Immature natural killer cell (primary cell): ENCODE results near the gene NPEPPS. TPM values are rescaled to one million over a fixed set of nuclear protein-coding genes. Genes with fewer than 3 reads are reported as not detected.
A peak's percentile ranks its signal among the peaks of the same experiment; 100 is the strongest.
"Not testable (repeated sequence)": the region's sequence is repeated elsewhere in the genome, so short reads cannot be mapped to it uniquely, and the experiment has no call there.

Experiments
- DNase-seq, 3 donors: peaks; one replicate each; pipeline ENCODE4 v3.0.0; 2022; ENCODE audit warnings: mixed read lengths in 1 of 3
- H3K27ac Mint-ChIP-seq, 6 donors: one replicate each; pipeline ENCODE4 v1.8.0; 2020; ENCODE audit warnings: mixed read lengths in 6 of 6, mild to moderate bottlenecking in 5 of 6, inconsistent platforms in 4 of 6, moderate library complexity in 3 of 6
- H3K27me3 Mint-ChIP-seq, 3 donors: one replicate each; pipeline ENCODE4 v1.8.0; 2020 to 2021; ENCODE audit warnings: low read depth in 3 of 3, mild to moderate bottlenecking in 3 of 3, mixed read lengths in 3 of 3, moderate library complexity in 3 of 3, inconsistent platforms in 1 of 3
- H3K36me3 Mint-ChIP-seq, 3 donors: one replicate each; pipeline ENCODE4 v1.8.0; 2020; ENCODE audit warnings: mixed read lengths in 3 of 3, inconsistent platforms in 2 of 3, mild to moderate bottlenecking in 2 of 3
- H3K4me1 Mint-ChIP-seq, 2 donors: one replicate each; pipeline ENCODE4 v1.8.0; 2020; ENCODE audit warnings: inconsistent platforms in 2 of 2, mild to moderate bottlenecking in 2 of 2, mixed read lengths in 2 of 2, moderate library complexity in 1 of 2
- H3K4me3 Mint-ChIP-seq, 5 donors: one replicate each; pipeline ENCODE4 v1.8.0; 2020; ENCODE audit warnings: mild to moderate bottlenecking in 5 of 5, mixed read lengths in 5 of 5, inconsistent platforms in 3 of 5, moderate library complexity in 3 of 5
- H3K9me3 Mint-ChIP-seq, 6 donors: one replicate each; pipeline ENCODE4 v1.8.0; 2020; ENCODE audit warnings: mild to moderate bottlenecking in 6 of 6, mixed read lengths in 6 of 6, inconsistent platforms in 4 of 6, moderate library complexity in 3 of 6
- polyA plus RNA-seq, 3 donors: library from polyadenylated mRNA; unstranded; fragments of 300-500 nt; fragmentation: Illumina TruSeq; gene quantifications; one replicate each; pipeline ENCODE4 v1.2.3, GENCODE V29; 2021

Gene NPEPPS, protein sequence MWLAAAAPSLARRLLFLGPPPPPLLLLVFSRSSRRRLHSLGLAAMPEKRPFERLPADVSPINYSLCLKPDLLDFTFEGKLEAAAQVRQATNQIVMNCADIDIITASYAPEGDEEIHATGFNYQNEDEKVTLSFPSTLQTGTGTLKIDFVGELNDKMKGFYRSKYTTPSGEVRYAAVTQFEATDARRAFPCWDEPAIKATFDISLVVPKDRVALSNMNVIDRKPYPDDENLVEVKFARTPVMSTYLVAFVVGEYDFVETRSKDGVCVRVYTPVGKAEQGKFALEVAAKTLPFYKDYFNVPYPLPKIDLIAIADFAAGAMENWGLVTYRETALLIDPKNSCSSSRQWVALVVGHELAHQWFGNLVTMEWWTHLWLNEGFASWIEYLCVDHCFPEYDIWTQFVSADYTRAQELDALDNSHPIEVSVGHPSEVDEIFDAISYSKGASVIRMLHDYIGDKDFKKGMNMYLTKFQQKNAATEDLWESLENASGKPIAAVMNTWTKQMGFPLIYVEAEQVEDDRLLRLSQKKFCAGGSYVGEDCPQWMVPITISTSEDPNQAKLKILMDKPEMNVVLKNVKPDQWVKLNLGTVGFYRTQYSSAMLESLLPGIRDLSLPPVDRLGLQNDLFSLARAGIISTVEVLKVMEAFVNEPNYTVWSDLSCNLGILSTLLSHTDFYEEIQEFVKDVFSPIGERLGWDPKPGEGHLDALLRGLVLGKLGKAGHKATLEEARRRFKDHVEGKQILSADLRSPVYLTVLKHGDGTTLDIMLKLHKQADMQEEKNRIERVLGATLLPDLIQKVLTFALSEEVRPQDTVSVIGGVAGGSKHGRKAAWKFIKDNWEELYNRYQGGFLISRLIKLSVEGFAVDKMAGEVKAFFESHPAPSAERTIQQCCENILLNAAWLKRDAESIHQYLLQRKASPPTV
- polyA plus RNA-seq = 10 to 100 TPM; 23.9 to 51.0 (median 33.7) TPM

DNA sequence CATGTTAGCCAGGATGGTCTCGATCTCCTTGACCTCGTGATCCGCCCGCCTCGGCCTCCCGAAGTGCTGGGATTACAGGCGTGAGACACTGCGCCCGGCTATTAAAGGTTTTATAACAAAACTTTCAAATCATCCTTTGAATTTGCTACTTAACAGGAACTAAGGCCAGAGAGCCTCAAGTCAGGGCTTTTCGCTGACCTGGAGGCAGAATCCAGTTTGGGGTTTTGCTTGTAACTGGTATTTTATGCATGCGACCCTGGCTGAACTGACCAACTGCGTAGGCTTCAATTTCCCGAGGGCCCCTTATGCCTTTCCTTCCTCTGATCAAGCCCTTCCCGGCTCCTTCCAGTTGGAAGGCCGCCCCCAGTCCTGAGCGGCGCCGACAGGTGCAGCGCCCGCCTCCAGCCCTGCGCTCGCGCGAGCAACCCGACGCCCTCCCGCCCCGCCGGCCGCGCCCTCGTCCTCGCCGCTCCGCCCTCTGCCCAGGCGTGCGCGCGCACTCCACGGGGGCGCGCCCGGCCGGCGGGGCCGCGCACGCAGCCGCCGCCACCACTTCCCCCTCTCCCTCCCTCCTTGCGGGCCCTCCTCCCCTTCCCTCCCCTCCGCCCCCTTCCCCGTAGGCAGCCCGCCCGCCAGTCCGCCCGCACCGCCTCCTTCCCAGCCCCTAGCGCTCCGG is at the start of gene NPEPPS:
Gene NPEPPS (plus strand): TSS at position 552 of the 676 bp plus-strand sequence. CDS start 193 bp downstream, outside the sequence.
- not testable (repeated sequence) for H3K27me3 Mint-ChIP-seq, H3K9me3 Mint-ChIP-seq, H3K36me3 Mint-ChIP-seq
- Mint-ChIP-seq H3K4me1 (peaks cover 19% of the 10 kb centered on the region in 2 donors), H3K27ac (peak within 1 kb of the TSS; percentile 73 to 97 (median 88)), H3K4me3 (peak within 1 kb of the TSS; percentile 89 to 95 (median 93))
- peak; percentile 83 to 89 (median 87) for DNase-seq

- not testable (repeated sequence) for H3K36me3 Mint-ChIP-seq, DNase-seq, H3K9me3 Mint-ChIP-seq, H3K27me3 Mint-ChIP-seq
- Mint-ChIP-seq H3K27ac (peak overlapping the region; percentile 92 to 97 (median 96)), H3K4me1 (peaks cover 11 to 13% of the 10 kb centered on the region in 2 donors), H3K4me3 (peak overlapping the region; percentile 90 to 94 (median 93))
These were observed 39.1 kb upstream of the NPEPPS start for GRCh38 chr17:47491841-47492212.

DNA sequence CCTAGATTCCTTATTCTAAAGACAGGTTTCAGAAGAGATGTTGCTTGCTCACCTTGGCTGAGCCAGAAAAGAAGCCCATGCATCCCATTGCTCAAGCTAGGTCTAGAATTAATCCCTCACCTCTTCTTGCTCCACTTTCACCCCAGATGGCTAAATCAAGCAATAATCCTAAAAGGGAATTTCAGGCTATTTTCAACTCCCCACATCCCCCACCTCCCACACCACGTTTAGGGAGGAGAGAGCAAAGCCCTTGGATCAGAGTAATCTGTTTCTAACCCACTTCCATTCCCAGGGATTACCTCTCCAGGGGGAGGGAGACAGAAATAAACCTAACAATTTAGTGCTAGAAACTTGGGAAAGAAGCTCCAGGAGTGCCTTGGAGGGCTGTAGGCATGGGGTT is 31.8 kb upstream of the NPEPPS start:
- not testable (repeated sequence) for DNase-seq, H3K4me1 Mint-ChIP-seq, H3K27me3 Mint-ChIP-seq, H3K36me3 Mint-ChIP-seq, H3K9me3 Mint-ChIP-seq, H3K4me3 Mint-ChIP-seq, H3K27ac Mint-ChIP-seq

GRCh38 chr17:47499494-47499893 is 31.4 kb upstream of the NPEPPS start:
- H3K27me3 Mint-ChIP-seq, H3K4me3 Mint-ChIP-seq, H3K4me1 Mint-ChIP-seq, H3K36me3 Mint-ChIP-seq, H3K9me3 Mint-ChIP-seq, H3K27ac Mint-ChIP-seq, DNase-seq: not testable (repeated sequence)

DNA sequence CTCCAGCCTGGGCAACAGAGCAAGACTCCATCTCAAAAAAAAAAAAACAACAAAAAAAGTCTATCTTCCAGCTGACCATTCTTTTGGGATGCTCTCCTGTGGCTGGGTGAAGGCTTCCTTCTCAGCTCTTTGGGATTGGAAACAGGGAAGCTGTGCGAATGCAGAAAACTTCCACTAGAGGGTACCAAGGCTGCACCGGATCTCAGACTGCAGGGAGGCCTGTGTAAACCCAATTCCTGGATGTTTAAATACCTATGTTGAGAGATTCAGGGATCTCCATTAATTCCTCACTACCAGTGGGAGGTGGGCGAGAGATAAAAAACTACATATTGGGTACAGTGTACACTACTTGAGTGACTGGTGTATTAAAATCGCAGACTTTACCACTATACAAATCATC is 30.3 kb upstream of the NPEPPS start:
- not testable (repeated sequence) for H3K4me3 Mint-ChIP-seq, H3K4me1 Mint-ChIP-seq, H3K27me3 Mint-ChIP-seq, H3K36me3 Mint-ChIP-seq, H3K9me3 Mint-ChIP-seq, DNase-seq, H3K27ac Mint-ChIP-seq

DNA sequence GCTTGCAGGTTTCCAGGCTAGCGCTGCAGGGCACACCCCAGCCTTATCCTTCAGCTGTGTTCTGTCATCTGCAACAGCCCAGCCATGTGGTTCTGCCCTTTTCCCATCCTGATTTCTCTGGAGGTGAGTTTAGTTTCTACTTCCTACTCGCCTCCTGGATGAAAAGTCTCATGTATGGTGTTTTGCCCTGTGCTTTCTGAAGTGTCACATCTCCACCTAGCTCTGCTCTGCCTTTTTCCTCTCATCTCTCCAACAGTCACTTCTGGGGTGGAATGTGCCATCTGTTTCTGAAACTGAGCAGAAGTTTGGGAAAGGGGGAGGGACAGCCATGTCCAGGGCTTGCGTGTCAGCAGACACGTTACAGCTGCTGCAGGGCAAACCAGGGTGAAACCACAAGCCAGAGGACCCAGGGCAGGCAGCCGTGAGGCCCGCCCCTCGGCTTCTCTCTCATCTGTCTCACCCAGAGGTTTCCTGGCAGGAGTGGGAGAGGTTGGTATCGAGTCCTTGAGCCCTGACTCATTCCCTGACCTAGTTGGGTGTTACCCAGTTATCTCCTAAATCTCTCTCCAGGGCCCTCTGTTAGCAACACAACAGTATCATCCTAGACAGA is 28.7 kb upstream of the NPEPPS start:
- not testable (repeated sequence) for H3K9me3 Mint-ChIP-seq, H3K27me3 Mint-ChIP-seq, H3K36me3 Mint-ChIP-seq, H3K4me3 Mint-ChIP-seq, H3K4me1 Mint-ChIP-seq
- H3K27ac Mint-ChIP-seq = peak overlapping the region in 2 of 6 donors; percentile 74
- DNase-seq = peak in 1 of 3 donors; percentile 1

DNA sequence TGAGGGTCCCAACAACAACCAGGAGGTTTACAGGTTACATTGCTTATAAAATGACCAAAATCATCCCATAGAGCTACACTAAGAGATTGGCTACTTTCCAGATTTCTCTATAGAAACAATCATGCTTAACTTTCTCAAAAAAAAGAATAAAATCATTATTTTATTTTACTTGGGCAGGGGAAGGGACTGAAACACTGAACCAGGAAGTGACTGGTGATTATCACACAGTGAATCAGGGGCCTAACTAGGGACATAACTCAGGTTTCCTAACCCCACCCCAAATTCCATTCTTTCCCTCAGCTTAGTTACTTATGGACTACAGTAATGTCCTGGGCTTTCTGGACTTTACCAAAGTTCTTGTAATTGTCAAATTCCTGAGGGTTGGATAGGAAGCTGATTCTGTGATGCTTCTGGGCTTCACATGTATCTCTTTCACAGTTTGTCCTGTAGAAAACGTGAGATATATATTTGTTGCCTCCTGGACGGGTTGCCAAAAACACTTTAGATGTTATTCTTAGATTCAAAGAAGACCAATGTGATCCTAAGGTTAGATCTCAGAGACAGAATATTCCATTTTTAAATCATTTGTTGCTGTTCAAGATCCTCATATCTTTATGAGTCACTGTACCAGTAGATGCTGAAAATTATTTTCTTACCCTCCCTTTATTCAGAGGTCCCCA is 28.0 kb upstream of the NPEPPS start:
- not testable (repeated sequence) for H3K4me1 Mint-ChIP-seq, H3K27ac Mint-ChIP-seq, DNase-seq, H3K36me3 Mint-ChIP-seq, H3K9me3 Mint-ChIP-seq, H3K27me3 Mint-ChIP-seq, H3K4me3 Mint-ChIP-seq

- not testable (repeated sequence) for H3K27ac Mint-ChIP-seq, H3K4me1 Mint-ChIP-seq, DNase-seq, H3K36me3 Mint-ChIP-seq, H3K27me3 Mint-ChIP-seq, H3K9me3 Mint-ChIP-seq, H3K4me3 Mint-ChIP-seq
These were observed 19.2 kb upstream of the NPEPPS start for GRCh38 chr17:47511701-47512146.

- H3K4me1 Mint-ChIP-seq, DNase-seq, H3K36me3 Mint-ChIP-seq, H3K27me3 Mint-ChIP-seq, H3K27ac Mint-ChIP-seq, H3K9me3 Mint-ChIP-seq, H3K4me3 Mint-ChIP-seq: not testable (repeated sequence)
These were observed 17.6 kb upstream of the NPEPPS start for GRCh38 chr17:47513301-47513700.

GRCh38 chr17:47518880-47519279 is 12.0 kb upstream of the NPEPPS start:
- not testable (repeated sequence) for H3K9me3 Mint-ChIP-seq, H3K4me1 Mint-ChIP-seq, H3K36me3 Mint-ChIP-seq, H3K4me3 Mint-ChIP-seq, H3K27me3 Mint-ChIP-seq, H3K27ac Mint-ChIP-seq, DNase-seq

GRCh38 chr17:47519365-47519764 is 11.5 kb upstream of the NPEPPS start:
- not testable (repeated sequence) for H3K27me3 Mint-ChIP-seq, H3K36me3 Mint-ChIP-seq, DNase-seq, H3K4me1 Mint-ChIP-seq, H3K27ac Mint-ChIP-seq, H3K4me3 Mint-ChIP-seq, H3K9me3 Mint-ChIP-seq

GRCh38 chr17:47520279-47520678 is 10.6 kb upstream of the NPEPPS start:
- H3K4me1 Mint-ChIP-seq, H3K36me3 Mint-ChIP-seq, H3K27me3 Mint-ChIP-seq, H3K9me3 Mint-ChIP-seq, H3K27ac Mint-ChIP-seq, DNase-seq, H3K4me3 Mint-ChIP-seq: not testable (repeated sequence)

- not testable (repeated sequence) for H3K36me3 Mint-ChIP-seq, H3K27ac Mint-ChIP-seq, DNase-seq, H3K27me3 Mint-ChIP-seq, H3K9me3 Mint-ChIP-seq, H3K4me1 Mint-ChIP-seq, H3K4me3 Mint-ChIP-seq
These were observed 9.5 kb upstream of the NPEPPS start for GRCh38 chr17:47521434-47521833.
